Anterior cingulate cortex (tissue), 58 donors: ENCODE data around the gene KLF4.
"Not testable (repeated sequence)": the region's sequence is repeated elsewhere in the genome, so short reads cannot be mapped to it uniquely, and the experiment has no call there.

Experiments
- DNase-seq, 58 donors: peaks; one replicate each; lab custom pipeline; 2025; lab: John Stamatoyannopoulos, UW

KLF4 gene

GRCh38 chr9:107489687-107490605 is at the start of gene KLF4:
KLF4 (minus strand) TSS chr9:107489769; CDS start chr9:107489172, 597 bp downstream.
- peak; percentile 22 to 92 (median 80) for DNase-seq

DNA sequence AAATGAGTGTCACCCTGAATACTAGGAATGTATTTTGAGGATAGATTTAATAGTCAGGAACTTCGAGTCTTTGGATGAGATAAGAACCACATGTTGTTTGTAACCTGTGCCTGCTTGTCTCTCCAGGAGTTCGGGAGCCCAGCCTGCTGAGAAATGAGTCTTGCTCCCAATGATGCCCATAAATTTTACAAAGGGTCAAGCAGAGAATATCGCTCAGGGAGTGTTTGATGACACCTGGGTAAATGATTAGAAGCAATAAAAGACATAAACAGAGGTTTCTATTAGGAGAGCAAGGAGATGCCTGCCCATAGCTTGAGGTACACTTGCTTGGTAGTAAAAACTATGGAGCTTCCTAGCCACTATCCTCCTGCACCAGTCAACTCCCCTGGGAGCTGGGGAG is 46.9 kb upstream of the KLF4 start:
- DNase-seq = no peak

DNA sequence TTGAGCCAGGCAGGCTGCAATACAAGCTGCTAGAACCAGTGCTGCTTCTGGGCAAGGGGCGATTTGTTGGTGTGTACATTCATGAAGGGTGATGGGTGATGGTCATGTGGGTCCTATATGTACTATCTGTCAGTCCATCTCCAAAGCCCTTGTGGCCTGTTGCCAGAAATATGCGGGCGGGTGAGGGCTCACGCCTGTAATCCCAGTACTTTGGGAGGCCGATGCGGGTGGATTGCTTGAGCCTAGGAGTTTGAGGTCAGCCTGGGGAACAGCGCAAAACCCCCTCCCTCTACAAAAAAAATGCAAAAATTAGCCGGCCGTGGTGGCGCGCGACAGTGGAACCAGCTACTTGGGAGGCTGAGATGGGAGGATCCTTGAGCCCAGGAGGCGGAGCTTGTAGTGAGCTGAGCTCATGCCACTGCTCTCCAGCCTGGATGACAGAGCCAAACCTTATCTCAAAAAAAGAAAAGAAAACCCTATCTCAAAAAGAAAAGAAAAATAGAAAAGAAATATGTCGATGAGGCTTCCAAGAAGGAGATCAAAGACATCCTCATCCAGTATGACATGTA is 45.0 kb upstream of the KLF4 start:
- DNase-seq = no peak

DNA sequence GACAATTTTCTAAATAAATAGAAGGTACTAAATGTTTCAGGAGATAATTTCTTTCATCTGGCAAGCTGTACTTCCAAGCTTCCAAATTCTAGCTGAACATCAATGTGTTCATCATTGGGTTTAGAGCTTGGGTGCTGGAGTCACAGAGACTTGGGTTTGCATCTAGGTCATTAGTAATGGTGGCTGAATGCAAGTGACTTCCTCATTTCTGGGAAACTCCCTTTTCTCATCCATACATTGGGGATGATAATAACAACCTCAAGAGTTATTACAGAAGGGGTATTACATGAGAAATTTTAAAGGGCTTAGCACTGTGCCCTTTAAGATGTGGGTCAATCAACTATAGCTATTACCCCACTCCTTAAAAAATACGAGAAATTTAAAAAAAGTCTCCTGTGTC is 41.1 kb upstream of the KLF4 start:
- no peak for DNase-seq

DNA sequence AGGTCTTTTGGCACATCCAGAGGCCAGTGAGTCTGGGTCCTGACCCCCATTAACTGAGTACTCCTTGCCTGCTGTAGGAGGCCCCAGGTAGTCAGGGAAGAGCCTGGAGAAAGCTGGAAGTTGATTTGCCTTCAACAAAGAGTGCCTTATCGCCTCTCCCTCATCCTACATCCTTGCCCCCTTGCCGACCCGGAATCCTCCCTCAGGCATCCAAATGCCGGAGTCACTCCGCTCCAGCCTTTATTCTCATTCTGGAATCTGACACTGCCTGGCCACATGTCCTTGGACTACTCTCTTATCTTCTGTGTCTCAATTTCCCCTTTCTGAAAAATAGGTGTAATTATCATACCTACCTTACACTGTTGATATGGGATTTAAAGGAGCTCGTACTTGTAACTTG is 39.1 kb upstream of the KLF4 start:
- no peak for DNase-seq

- no peak for DNase-seq
Measured at GRCh38 chr9:107523539-107523938, 34.0 kb upstream of the KLF4 start.

DNA sequence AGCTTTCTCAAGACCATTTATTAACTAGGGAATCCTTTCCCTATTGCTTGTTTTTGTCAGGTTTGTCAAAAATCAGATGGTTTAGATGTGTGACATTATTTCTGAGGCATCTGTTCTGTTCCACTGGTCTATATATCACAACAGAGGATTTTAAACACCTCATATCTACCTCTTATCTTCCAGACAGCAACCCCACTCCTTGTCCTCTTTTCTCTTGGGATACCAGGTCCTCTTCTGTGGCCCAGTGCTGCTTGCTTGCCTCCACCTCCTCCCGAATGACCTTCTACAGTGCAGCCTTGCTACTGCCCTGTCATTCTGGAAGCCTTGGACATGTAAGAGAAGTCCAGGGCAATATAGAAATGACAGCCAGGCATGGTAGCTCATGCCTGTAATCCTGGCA is 30.6 kb upstream of the KLF4 start:
- DNase-seq = no peak

GRCh38 chr9:107518037-107518807 is 28.7 kb upstream of the KLF4 start:
- DNase-seq = no peak

DNA sequence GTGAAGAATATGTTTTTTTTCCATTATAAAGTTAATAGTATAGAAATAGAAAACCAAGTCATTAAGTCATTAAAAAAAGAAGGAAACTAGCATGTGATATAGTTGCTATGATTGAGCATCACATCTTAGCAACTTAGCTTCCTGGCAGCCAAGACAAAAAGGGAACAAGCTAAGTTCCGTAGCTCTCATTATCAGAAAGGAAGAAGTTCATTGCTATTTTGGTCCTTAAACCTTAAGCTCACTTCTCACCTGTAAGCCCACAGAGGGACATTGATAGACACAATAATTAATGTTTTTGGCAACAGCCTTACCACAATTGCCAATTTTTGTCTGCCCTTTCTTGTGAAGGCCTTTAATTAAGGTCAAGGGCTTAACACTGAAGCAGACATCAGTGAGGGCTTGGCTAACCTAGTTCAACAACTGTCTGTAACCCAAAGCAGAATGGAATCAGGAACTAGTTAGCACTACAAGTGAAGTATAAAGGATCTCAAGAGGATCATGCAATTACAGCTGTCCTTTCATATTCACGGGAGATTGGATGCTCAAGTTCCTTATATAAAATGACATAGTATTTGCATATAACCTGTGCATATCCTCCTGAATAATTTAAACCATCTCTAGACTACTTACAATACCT is 24.0 kb upstream of the KLF4 start:
- no peak for DNase-seq

DNA sequence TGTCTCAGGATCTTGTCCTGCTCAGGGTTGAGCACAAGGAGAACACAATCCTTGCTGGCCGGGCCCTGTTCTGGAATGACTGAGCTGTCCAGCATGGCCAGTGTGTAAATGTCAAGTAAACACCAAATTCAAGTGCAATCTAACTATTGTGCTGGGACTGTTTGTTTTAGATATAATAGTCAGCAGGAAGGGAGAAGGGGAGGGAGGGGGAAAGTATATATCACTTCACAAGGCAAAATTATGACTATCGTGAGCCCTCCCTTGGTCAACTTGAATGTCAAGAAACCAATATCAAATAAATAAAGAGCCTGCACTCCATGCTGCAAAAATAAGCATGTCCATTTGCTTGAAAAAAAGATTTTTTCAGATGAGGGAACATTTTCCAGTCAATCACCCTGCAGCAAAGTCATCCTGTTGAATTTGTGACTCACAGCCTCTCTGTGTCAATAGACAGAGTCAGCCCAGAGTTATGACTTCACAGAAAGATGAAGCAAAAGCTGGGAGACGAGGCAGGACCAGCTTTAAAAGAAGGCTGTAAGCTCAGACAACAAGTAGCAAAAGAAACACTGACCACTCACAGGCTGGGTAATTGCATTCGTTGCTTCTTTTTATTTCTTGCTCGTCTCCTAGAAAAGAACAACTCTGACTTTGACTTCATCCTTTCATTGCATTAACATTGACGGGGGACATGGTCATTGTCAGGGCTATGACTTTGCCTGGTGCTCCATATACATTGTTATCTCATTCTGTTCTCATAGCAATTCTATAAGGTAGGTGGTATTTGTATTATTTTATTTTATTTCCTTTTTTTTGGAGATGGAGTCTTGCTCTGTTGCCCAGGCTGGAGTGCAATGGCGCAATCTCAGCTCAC is 15.3 kb upstream of the KLF4 start:
- DNase-seq = no peak

- no peak for DNase-seq
Measured at GRCh38 chr9:107502464-107502863, 12.9 kb upstream of the KLF4 start.

DNA sequence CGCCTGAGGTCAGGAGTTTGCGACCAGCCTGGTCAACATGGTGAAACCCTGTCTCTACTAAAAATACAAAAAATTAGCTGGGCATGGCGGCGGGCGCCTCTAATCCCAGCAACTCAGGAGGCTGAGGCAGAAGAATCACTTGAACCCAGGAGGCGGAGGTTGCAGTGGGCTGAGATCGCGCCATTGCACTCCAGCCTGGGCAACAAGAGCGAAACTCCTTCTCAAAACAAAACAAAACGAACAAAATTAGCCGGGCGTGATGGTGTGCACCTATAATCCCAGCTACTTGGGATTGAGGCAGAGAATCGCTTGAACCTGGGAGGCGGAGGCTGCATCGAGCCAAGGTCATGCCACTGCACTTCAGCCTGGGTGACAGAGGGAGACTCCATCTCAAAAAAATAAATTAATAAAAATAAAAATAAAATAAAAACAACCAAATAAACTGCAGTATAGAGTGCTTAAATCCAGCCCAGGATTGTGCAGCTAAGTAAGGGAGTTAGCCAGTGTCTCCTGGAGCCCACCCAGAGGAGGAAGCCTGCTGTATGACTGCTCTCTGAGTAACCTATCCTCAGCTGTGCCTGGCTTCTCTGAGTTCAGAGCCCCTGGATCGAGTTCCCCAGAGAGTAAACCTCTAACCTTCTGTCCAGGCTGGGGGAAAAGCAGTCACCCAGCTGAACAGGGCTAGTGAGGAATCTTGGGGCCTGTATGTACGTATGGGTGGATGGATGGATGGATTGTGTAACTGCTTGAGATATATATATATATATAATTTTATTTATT is 11.0 kb upstream of the KLF4 start:
- not testable (repeated sequence) for DNase-seq

- DNase-seq = no peak
Measured at GRCh38 chr9:107496976-107497375, 7.4 kb upstream of the KLF4 start.

- DNase-seq = no peak
Measured at GRCh38 chr9:107492381-107492970, 2.9 kb upstream of the KLF4 start.

DNA sequence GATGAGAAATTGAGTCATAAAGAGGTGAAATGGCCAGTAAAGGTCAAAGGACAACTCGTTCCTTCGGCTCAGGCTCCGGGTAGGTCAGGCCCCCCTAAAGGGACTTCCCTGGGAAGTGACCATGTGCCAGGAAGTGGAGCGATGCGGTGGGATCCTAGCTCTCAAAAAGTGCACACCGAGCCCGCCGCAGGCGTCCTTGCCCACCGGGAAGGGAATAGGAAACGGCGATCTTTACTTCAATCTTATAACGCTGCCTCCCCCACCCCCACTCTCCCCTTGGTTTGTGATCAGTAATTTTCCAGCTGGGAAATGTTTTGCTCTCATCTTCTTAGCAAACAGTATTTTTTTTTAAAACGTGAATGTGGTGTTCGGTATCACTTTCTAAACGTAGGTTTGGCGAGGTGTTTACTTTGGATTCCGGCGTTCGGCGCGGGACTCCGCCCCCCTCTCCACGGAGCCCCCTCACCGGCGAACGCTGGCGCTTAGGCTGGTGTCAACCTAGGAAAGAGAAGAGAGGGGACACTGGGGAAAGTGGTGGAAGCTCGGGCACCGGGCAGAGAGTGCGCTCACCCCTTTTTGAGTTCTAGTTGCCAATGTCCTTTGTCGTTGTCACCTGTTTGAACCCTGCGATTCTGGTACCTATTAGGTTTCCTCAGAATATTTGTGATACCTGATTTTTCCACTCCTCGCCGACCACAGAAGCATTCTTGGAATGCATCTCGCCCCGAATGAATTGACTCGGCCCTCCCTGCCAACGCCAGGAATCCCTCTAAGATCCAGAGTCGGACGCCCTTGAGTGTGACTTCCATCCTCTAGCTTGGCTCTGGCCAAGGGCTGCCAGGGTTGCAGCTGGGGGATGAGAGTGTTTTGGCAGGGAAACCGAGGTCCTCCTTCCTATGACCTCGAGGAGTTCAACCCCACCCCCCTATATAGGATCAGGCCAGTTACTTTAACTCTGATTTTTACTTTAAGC is 1.8 kb upstream of the KLF4 start:
- peak in 1 of 58 donors; percentile 0 for DNase-seq

DNA sequence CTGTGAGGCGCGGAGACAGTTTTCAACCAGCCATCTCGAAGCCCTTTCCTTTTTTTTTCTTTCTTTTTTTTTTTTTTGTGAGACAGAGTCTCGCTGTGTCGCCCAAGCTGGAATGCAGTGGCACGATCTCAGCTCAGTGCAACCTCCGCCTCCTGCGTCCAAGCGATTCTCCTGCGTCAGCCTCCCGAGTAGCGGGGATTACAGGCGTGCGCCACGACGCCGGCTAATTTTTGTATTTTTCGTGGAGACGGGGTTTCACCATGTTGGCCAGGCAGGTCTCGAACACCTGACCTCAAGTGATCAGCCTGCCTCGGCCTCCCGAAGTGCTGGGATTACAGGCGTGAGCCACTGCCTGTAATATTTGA is 1.0 kb upstream of the KLF4 start:
- DNase-seq = not testable (repeated sequence)

DNA sequence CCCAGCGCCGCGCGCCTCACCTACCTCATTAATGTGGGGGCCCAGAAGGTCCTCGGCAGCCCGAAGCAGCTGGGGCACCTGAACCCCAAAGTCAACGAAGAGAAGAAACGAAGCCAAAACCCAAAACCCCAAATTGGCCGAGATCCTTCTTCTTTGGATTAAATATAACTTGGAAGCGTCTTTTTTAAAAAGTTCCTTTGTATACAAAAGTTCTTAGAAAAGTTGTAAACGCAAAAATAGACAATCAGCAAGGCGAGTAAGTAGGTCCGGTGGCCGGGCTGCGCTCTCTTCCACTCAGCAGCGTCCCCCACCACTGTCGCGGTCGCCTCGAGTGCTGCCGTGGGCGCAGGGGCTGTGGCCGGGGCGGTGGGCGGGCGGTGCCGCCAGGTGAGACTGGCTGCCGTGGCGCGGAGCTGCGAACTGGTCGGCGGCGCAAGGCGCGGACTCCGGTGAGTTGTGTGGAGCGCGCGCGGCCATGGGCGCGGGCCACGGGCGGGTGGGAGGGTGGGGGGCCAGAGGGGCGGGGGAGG is 360 bp downstream of the KLF4 start:
- no peak for DNase-seq
